ENCODE measurements around the gene IFT20. TPM values are rescaled to one million over a fixed set of nuclear protein-coding genes. Genes with fewer than 3 reads are reported as not detected.

The IFT20 gene
- total RNA-seq, 1 experiment from 2014 or later, result 25.4 TPM

- no peak for TF ChIP-seq TCF7L2 (IDR thresholded peaks at IDR 0.05; ENCODE audit: low read depth, low read length)
- TF ChIP-seq, protein P1, sequence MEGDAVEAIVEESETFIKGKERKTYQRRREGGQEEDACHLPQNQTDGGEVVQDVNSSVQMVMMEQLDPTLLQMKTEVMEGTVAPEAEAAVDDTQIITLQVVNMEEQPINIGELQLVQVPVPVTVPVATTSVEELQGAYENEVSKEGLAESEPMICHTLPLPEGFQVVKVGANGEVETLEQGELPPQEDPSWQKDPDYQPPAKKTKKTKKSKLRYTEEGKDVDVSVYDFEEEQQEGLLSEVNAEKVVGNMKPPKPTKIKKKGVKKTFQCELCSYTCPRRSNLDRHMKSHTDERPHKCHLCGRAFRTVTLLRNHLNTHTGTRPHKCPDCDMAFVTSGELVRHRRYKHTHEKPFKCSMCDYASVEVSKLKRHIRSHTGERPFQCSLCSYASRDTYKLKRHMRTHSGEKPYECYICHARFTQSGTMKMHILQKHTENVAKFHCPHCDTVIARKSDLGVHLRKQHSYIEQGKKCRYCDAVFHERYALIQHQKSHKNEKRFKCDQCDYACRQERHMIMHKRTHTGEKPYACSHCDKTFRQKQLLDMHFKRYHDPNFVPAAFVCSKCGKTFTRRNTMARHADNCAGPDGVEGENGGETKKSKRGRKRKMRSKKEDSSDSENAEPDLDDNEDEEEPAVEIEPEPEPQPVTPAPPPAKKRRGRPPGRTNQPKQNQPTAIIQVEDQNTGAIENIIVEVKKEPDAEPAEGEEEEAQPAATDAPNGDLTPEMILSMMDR (IDR thresholded peaks at IDR 0.05), result no peak
- no peak for TF ChIP-seq POLR2AphosphoS5 (IDR thresholded peaks at IDR 0.05; ENCODE audit: low read depth, low read length)
- TF ChIP-seq, protein P2, sequence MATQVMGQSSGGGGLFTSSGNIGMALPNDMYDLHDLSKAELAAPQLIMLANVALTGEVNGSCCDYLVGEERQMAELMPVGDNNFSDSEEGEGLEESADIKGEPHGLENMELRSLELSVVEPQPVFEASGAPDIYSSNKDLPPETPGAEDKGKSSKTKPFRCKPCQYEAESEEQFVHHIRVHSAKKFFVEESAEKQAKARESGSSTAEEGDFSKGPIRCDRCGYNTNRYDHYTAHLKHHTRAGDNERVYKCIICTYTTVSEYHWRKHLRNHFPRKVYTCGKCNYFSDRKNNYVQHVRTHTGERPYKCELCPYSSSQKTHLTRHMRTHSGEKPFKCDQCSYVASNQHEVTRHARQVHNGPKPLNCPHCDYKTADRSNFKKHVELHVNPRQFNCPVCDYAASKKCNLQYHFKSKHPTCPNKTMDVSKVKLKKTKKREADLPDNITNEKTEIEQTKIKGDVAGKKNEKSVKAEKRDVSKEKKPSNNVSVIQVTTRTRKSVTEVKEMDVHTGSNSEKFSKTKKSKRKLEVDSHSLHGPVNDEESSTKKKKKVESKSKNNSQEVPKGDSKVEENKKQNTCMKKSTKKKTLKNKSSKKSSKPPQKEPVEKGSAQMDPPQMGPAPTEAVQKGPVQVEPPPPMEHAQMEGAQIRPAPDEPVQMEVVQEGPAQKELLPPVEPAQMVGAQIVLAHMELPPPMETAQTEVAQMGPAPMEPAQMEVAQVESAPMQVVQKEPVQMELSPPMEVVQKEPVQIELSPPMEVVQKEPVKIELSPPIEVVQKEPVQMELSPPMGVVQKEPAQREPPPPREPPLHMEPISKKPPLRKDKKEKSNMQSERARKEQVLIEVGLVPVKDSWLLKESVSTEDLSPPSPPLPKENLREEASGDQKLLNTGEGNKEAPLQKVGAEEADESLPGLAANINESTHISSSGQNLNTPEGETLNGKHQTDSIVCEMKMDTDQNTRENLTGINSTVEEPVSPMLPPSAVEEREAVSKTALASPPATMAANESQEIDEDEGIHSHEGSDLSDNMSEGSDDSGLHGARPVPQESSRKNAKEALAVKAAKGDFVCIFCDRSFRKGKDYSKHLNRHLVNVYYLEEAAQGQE (IDR thresholded peaks at IDR 0.05; ENCODE audit: insufficient read depth in 1 of 2, low read depth in 2 of 2, low read length in 1 of 2), result no peak
- no peak for TF ChIP-seq SIN3A (IDR thresholded peaks at IDR 0.05; ENCODE audit: borderline replicate concordance, insufficient read depth, low read depth, low read length)
- Histone ChIP-seq H3K4me3 (ENCODE audit: low read depth in 2 of 2, low read length in 2 of 2) (no peak overlapping the region), H3K36me3 (ENCODE audit: control insufficient read depth, insufficient read depth, low read length) (no peaks in the 10 kb centered on the region; the same call in 1 of the 2 replicates), H3K4me1 (ENCODE audit: control insufficient read depth, insufficient read depth, low read length) (peaks cover 11% of the 10 kb centered on the region), H3K27ac (ENCODE audit: low read length) (no peak overlapping the region), H3K27me3 (ENCODE audit: control insufficient read depth, insufficient read depth, low read length) (no peaks in the 10 kb centered on the region), H3K9me3 (ENCODE audit: control insufficient read depth, insufficient read depth, low read depth, low read length) (no peaks in the 10 kb centered on the region)
- in situ Hi-C loops (cut with HindIII; ENCODE audit: low pct_unique_long_range_greater_than_20kb, low sequenced_read_pairs), result no loop called here
- no peak for ATAC-seq
- BruUV-seq (replicated peaks), result no TSS peak
- no peak for DNase-seq (ENCODE audit: low read depth, low spot score)
- ChIA-PET CTCF (no interaction called here), POLR2A (interaction anchor here (0.7 to 1.0 kb wide), 3 partner anchors 27 to 195 kb away, joined by 3 to 4 read pairs (median 4); partner anchors contain the start of gene POLDIP2)
- intact Hi-C loops (cut with micrococcal nuclease; ENCODE audit: unreplicated experiment), result no loop called here
Observed at GRCh38 chr17:28330671-28331070, 4.6 kb downstream of the IFT20 start.

DNA sequence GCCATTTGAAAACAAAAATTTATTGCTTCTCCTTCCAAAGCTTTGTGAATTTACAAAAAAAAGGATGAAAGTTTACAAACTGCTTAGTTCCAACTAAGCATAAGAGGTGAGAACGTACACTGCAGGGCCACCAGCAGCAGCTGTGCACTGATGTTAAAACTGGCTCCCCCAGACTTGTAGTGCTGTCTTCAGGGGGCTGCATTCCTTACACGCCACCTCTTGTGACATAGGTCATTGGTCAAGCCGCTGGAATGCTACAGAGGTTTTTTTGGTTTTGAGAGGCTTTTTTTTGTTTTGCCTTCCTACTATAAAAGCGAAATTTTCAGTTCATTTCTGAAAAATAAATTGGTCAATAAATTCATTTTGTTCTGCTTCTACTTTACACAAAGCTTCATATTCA lies 6.9 kb downstream of the IFT20 start:
- Histone ChIP-seq H3K4me1 (ENCODE audit: control insufficient read depth, insufficient read depth, low read length) (no peaks in the 10 kb centered on the region), H3K4me3 (ENCODE audit: low read depth in 2 of 2, low read length in 2 of 2) (no peak overlapping the region), H3K9me3 (ENCODE audit: control insufficient read depth, insufficient read depth, low read depth, low read length) (no peaks in the 10 kb centered on the region), H3K36me3 (ENCODE audit: control insufficient read depth, insufficient read depth, low read length) (no peaks in the 10 kb centered on the region), H3K27me3 (ENCODE audit: control insufficient read depth, insufficient read depth, low read length) (no peaks in the 10 kb centered on the region), H3K27ac (ENCODE audit: low read length) (no peak overlapping the region)
- no peak for ATAC-seq
- in situ Hi-C loops (cut with HindIII; ENCODE audit: low pct_unique_long_range_greater_than_20kb, low sequenced_read_pairs) (no loop called here), intact Hi-C loops (cut with micrococcal nuclease; ENCODE audit: unreplicated experiment) (no loop called here)
- TF ChIP-seq POLR2AphosphoS5 (IDR thresholded peaks at IDR 0.05; ENCODE audit: low read depth, low read length) (no peak), TCF7L2 (IDR thresholded peaks at IDR 0.05; ENCODE audit: low read depth, low read length) (no peak), SIN3A (IDR thresholded peaks at IDR 0.05; ENCODE audit: borderline replicate concordance, insufficient read depth, low read depth, low read length) (no peak)
- TF ChIP-seq, protein P1 (IDR thresholded peaks at IDR 0.05), result no peak
- TF ChIP-seq, protein P2 (IDR thresholded peaks at IDR 0.05; ENCODE audit: insufficient read depth in 1 of 2, low read depth in 2 of 2, low read length in 1 of 2), result no peak
- no peak for DNase-seq (ENCODE audit: low read depth, low spot score)
- POLR2A ChIA-PET, result interaction anchor here (0.5 kb wide), 1 partner anchor 225 kb away, joined by 3 read pairs; no protein-coding TSS in a partner anchor
- CTCF ChIA-PET, result no interaction called here
- BruUV-seq (replicated peaks), result no TSS peak
